ENCODE results near the gene EREG. TPM values are rescaled to one million over a fixed set of nuclear protein-coding genes. Genes with fewer than 3 reads are reported as not detected.
"Not testable (repeated sequence)": the region's sequence is repeated elsewhere in the genome, so short reads cannot be mapped to it uniquely, and the experiment has no call there.

EREG gene
- total and polyA plus RNA-seq, 4 donors, result 0.12 to 0.30 (median 0.14) TPM; not detected in 1

DNA sequence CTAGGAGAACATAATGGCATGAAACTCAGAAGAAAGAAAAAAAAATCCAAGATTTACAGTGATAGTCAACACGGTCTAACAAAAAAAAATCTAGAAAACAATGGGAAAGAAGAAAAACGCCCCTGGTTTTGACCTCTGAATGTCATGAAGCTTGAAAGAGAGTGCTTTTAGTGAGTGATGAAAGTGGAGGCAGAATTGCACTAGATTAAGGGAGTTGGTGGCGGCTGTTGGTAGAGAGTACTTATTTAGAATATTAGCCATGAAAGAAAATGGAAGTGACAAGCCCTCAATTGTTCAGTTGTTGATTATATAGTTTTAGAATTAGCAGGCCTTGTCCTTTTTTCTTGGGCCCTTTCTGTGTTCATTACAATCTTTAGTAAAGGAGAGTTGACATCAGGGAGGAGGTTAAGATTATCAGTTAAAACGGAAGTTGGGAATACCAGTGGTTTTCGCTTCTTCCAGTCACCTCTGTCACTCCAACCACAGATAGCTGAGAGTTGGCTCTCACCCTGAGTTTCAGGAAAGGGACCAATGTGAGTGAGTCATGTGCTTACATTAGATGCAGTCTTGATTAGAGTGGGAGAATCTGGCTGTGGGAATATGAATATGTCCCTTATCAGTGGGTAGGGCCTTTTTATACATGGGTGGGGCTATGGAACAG is 29.7 kb downstream of the EREG start:
- H3K27me3 ChIP-seq (ENCODE audit: control insufficient read depth, insufficient read depth, low read length), result no peaks in the 10 kb centered on the region
- H3K36me3 ChIP-seq (ENCODE audit: control insufficient read depth, insufficient read depth, low read length), result no peaks in the 10 kb centered on the region
- no peak overlapping the region for H3K4me3 ChIP-seq (ENCODE audit: low read depth, low read length)
- no peak overlapping the region for H3K27ac ChIP-seq (ENCODE audit: low read depth, low read length)
- no peak for DNase-seq (ENCODE audit: low read depth in 4 of 6, low spot score in 6 of 6)
- 95% methylated on average over 2 of the region's 5 CpGs for WGBS (ENCODE audit: insufficient coverage)
- no peaks in the 10 kb centered on the region for H3K9me3 ChIP-seq (ENCODE audit: control insufficient read depth, insufficient read depth, low read length)
- no peaks in the 10 kb centered on the region for H3K4me1 ChIP-seq (ENCODE audit: control insufficient read depth, insufficient read depth, low read length)

DNA sequence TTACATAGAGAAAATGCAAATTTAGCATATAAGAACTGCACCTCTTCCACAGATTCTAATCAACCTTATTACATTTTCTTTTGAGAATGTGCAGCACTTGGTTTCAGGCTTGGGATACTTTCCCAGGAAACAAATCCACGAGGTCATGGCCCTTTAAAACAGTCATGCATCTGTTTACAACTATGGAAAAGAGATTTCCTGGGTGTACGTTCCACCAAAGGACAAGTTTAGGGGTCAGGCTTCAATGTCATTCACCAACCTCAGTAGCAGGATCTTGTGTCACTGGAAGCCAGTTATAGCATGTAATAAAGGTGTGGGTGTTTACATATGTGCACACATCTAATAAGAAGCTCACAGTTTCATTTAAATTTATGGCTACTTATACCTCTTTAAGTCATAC is 30.7 kb downstream of the EREG start:
- Histone ChIP-seq H3K4me1 (ENCODE audit: control insufficient read depth, insufficient read depth, low read length) (no peaks in the 10 kb centered on the region), H3K27me3 (ENCODE audit: control insufficient read depth, insufficient read depth, low read length) (no peaks in the 10 kb centered on the region), H3K9me3 (ENCODE audit: control insufficient read depth, insufficient read depth, low read length) (no peaks in the 10 kb centered on the region), H3K27ac (ENCODE audit: low read depth, low read length) (no peak overlapping the region), H3K36me3 (ENCODE audit: control insufficient read depth, insufficient read depth, low read length) (no peaks in the 10 kb centered on the region), H3K4me3 (ENCODE audit: low read depth, low read length) (no peak overlapping the region)
- 60% methylated on average over 1 of the region's 2 CpGs for WGBS (ENCODE audit: insufficient coverage)
- DNase-seq (ENCODE audit: low read depth in 4 of 6, low spot score in 6 of 6), result no peak

DNA sequence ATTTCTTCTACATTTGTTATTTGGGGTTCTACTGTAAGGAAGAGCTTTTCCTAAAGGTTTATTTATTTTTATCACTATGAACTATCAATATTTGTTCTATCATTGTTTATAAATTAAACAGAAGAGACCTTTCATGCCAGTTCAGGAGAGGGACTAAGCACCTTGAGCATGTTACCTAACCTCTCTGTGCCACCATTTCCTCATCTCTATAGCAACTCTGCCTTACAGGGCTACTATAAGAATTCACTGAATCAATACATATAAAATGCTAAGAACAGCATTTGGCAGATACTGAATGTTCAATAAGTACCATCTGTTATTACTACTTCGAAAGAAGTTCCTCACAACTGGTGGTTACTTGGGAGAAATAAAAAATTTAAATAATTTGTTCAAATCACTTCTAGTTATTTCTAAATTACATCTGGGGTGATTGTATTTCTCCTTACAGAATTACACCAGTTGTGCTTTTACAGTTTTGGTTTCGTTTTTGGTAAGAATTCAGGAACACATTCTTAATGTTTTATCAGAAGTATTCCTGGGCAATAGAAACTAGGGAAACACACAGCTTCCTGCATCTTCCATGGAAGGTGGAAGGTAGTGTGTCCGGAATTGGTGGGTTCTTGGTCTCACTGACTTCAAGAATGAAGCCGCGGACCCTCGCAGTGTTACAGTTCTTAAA is 32.9 kb downstream of the EREG start:
- no peaks in the 10 kb centered on the region for H3K9me3 ChIP-seq (ENCODE audit: control insufficient read depth, insufficient read depth, low read length)
- DNase-seq (ENCODE audit: low read depth in 4 of 6, low spot score in 6 of 6), result no peak
- H3K36me3 ChIP-seq (ENCODE audit: control insufficient read depth, insufficient read depth, low read length), result no peaks in the 10 kb centered on the region
- H3K4me3 ChIP-seq (ENCODE audit: low read depth, low read length), result no peak overlapping the region
- no peaks in the 10 kb centered on the region for H3K4me1 ChIP-seq (ENCODE audit: control insufficient read depth, insufficient read depth, low read length)
- H3K27me3 ChIP-seq (ENCODE audit: control insufficient read depth, insufficient read depth, low read length), result no peaks in the 10 kb centered on the region
- 0% methylated on average over 1 of the region's 6 CpGs for WGBS (ENCODE audit: insufficient coverage)
- H3K27ac ChIP-seq (ENCODE audit: low read depth, low read length), result no peak overlapping the region

DNA sequence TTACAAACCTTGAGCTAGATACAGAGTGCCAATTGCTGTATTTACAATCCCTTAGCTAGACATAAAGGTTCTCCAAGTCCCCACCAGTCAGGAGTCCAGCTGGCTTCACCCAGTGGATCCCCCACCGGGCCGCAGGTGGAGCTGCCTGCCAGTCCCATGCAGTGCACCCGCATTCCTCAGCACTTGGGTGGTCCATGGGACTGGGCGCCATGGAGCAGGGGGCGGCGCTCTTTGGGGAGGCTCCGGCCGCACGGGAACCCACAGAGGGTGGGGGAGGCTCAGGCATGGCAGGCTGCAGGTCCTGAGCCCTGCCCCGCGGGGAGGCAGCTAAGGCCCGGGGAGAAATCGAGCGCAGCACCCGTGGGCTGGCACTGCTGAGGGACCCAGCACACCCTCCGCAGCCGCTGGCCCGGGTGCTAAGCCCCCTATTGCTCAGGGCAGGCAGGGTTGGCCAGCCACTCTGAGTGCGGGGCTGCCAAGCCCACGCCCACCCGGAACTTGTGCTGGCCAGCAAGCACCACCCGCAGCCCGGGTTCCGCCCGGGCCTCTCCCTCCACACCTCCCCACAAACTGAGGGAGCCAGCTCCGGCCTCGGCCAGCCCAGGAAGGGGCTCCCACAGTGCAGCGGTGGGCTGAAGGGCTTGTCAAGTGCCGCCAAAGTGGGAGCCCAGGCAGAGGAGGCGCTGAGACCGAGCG is 34.1 kb downstream of the EREG start:
- H3K9me3 ChIP-seq (ENCODE audit: control insufficient read depth, insufficient read depth, low read length); H3K27ac ChIP-seq (ENCODE audit: low read depth, low read length); H3K36me3 ChIP-seq (ENCODE audit: control insufficient read depth, insufficient read depth, low read length); H3K4me1 ChIP-seq (ENCODE audit: control insufficient read depth, insufficient read depth, low read length); H3K27me3 ChIP-seq (ENCODE audit: control insufficient read depth, insufficient read depth, low read length); DNase-seq (ENCODE audit: low read depth in 4 of 6, low spot score in 6 of 6); H3K4me3 ChIP-seq (ENCODE audit: low read depth, low read length): not testable (repeated sequence)
- 95% methylated on average over 32 of the region's 32 CpGs for WGBS (ENCODE audit: insufficient coverage)

DNA sequence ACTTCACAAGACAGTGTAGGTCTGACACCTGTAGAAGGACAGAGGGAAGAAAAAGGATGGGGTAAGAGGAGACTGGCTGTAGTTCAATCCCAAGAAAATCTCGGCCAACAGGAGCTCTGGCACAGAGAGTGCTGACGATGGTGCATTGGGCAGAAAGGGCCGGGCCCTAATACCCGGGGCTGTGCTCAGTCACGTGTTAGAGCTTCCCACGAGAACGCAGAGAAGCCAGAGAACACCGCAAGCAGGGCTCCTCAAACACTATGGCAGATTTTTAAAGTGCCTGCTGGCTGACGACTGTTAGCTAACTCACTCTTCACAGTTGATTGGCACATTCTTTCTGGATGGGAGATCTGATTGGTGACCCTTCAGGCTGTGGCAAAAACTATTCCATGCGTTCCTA is 35.5 kb downstream of the EREG start:
- H3K27ac ChIP-seq (ENCODE audit: low read depth, low read length), result no peak overlapping the region
- no peak for DNase-seq (ENCODE audit: low read depth in 4 of 6, low spot score in 6 of 6)
- 100% methylated on average over 4 of the region's 10 CpGs for WGBS (ENCODE audit: insufficient coverage)

DNA sequence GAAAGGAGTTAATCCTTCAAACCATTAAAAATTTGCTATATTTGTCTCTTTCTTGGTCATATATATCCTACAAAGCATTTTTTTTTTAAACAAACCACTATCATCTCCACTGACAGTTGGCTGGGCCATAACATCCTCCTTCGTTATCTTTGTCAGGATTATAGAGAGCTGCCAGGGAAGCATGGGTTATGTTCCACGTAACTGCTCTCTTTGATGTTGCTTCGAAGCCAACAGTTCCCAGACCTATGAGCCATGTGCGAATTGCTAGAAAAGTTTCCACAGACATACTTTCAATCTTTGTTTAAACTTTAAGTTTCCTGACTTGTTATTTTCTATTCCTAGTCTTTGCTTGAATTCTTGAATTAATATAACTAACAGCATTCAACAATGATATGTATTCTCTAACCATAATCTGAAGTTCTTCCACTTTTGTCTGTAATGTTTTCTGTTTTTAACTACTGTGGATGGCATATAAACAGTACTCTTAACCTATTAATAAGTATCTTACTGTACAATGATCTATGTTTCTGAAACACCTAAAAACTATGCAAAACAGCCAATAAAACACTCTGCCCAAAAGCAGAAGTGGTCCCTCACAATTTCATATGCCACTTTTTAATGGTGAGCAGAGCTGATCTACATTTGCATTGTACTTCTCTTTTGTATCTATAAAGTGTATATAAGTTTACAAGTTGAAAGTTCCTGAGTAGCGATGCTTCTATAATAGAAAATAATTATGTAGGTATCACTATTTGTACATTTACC is 37.9 kb downstream of the EREG start:
- H3K27ac ChIP-seq (ENCODE audit: low read depth, low read length), result no peak overlapping the region
- DNase-seq (ENCODE audit: low read depth in 4 of 6, low spot score in 6 of 6), result no peak
- H3K27me3 ChIP-seq (ENCODE audit: control insufficient read depth, insufficient read depth, low read length), result no peaks in the 10 kb centered on the region
- no peaks in the 10 kb centered on the region for H3K4me1 ChIP-seq (ENCODE audit: control insufficient read depth, insufficient read depth, low read length)
- H3K4me3 ChIP-seq (ENCODE audit: low read depth, low read length), result no peak overlapping the region
- H3K9me3 ChIP-seq (ENCODE audit: control insufficient read depth, insufficient read depth, low read length), result no peaks in the 10 kb centered on the region
- no peaks in the 10 kb centered on the region for H3K36me3 ChIP-seq (ENCODE audit: control insufficient read depth, insufficient read depth, low read length)
- 84% methylated on average over 3 of the region's 5 CpGs for WGBS (ENCODE audit: insufficient coverage)

More for the DNA sequence above, 35.5 kb downstream of the EREG start:
- Histone ChIP-seq H3K4me1 (ENCODE audit: control insufficient read depth, insufficient read depth, low read length) (no peaks in the 10 kb centered on the region), H3K36me3 (ENCODE audit: control insufficient read depth, insufficient read depth, low read length) (no peaks in the 10 kb centered on the region), H3K27me3 (ENCODE audit: control insufficient read depth, insufficient read depth, low read length) (no peaks in the 10 kb centered on the region), H3K9me3 (ENCODE audit: control insufficient read depth, insufficient read depth, low read length) (no peaks in the 10 kb centered on the region), H3K4me3 (ENCODE audit: low read depth, low read length) (no peak overlapping the region)

DNA sequence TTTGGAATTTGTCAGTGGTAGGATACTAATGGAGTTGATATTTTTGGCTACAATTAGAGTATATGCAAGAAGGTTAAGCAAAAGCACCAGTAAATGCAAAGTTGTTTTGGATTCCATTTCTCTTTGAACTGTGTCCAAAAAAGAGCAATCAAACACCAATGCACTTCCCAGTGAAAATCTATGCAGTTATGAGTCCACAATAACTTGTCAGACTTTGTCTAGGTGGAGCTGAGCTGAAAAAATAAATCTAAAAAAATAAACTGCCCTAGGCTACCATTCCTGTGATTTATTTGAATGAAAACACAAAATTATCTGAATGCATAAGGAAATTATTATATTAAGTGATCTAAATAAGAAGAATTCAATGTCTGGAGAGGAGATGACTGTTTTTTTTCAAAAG is 42.9 kb downstream of the EREG start:
- H3K9me3 ChIP-seq (ENCODE audit: control insufficient read depth, insufficient read depth, low read length), result no peaks in the 10 kb centered on the region
- no peaks in the 10 kb centered on the region for H3K27me3 ChIP-seq (ENCODE audit: control insufficient read depth, insufficient read depth, low read length)
- DNase-seq (ENCODE audit: low read depth in 4 of 6, low spot score in 6 of 6), result peak in 1 of 6 donors; percentile 7
- H3K36me3 ChIP-seq (ENCODE audit: control insufficient read depth, insufficient read depth, low read length), result no peaks in the 10 kb centered on the region
- no peak overlapping the region for H3K27ac ChIP-seq (ENCODE audit: low read depth, low read length)
- H3K4me3 ChIP-seq (ENCODE audit: low read depth, low read length), result no peak overlapping the region
- no peaks in the 10 kb centered on the region for H3K4me1 ChIP-seq (ENCODE audit: control insufficient read depth, insufficient read depth, low read length)

DNA sequence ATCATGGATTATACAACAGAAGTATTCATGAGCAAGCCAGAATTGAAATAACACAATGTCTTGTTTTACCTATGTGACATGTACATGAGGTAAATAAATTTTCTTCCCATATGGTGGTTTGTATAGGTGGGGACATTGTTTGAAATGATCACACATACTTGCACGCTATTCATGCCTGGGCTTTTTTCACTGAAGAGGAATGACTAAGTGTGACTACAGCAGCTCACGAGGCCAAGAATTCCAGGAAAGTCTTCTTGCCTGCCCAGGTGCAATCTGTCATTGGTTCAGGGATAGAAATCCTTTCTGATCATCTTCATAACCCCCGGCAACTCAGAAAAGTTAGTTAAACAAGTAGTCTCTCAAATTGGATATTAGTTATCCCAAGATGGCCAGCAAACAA is 43.7 kb downstream of the EREG start:
- Histone ChIP-seq H3K4me3 (ENCODE audit: low read depth, low read length) (no peak overlapping the region), H3K9me3 (ENCODE audit: control insufficient read depth, insufficient read depth, low read length) (no peaks in the 10 kb centered on the region), H3K4me1 (ENCODE audit: control insufficient read depth, insufficient read depth, low read length) (no peaks in the 10 kb centered on the region), H3K27ac (ENCODE audit: low read depth, low read length) (no peak overlapping the region), H3K36me3 (ENCODE audit: control insufficient read depth, insufficient read depth, low read length) (no peaks in the 10 kb centered on the region), H3K27me3 (ENCODE audit: control insufficient read depth, insufficient read depth, low read length) (no peaks in the 10 kb centered on the region)
- 100% methylated on average over 2 of the region's 3 CpGs for WGBS (ENCODE audit: insufficient coverage)
- no peak for DNase-seq (ENCODE audit: low read depth in 4 of 6, low spot score in 6 of 6)

DNA sequence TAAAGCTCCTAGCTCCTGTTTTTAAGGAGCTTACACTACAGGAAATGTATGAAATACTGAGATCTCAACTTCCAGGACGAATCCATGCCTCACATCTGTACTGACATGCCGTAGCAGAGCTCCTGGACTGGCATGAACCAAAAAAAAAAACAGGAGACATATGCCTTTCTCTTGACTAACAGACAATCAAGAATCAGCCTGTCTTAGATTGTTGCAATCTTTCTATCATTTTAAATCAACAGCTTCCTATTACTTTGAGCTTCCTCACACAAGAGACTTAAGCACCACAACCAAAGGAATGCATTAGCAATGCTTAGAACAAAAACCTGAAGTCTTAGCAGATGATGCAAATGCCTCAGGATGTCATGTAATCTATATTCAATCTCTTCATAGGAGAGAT is 45.3 kb downstream of the EREG start:
- no peaks in the 10 kb centered on the region for H3K4me1 ChIP-seq (ENCODE audit: control insufficient read depth, insufficient read depth, low read length)
- WGBS (ENCODE audit: insufficient coverage), result 95% methylated on average over 2 of the region's 2 CpGs
- no peak overlapping the region for H3K27ac ChIP-seq (ENCODE audit: low read depth, low read length)
- no peaks in the 10 kb centered on the region for H3K9me3 ChIP-seq (ENCODE audit: control insufficient read depth, insufficient read depth, low read length)
- DNase-seq (ENCODE audit: low read depth in 4 of 6, low spot score in 6 of 6), result peak in 1 of 6 donors; percentile 1
- no peak overlapping the region for H3K4me3 ChIP-seq (ENCODE audit: low read depth, low read length)
- no peaks in the 10 kb centered on the region for H3K27me3 ChIP-seq (ENCODE audit: control insufficient read depth, insufficient read depth, low read length)
- H3K36me3 ChIP-seq (ENCODE audit: control insufficient read depth, insufficient read depth, low read length), result no peaks in the 10 kb centered on the region
